ENCODE data around the gene EPHB2. TPM values are rescaled to one million over a fixed set of nuclear protein-coding genes. Genes with fewer than 3 reads are reported as not detected.
A peak's percentile ranks its signal among the peaks of the same experiment; 100 is the strongest.

Gene EPHB2
- total and polyA plus RNA-seq, 2 of the 13 experiments (the other 11 are each of a cell fraction or from before 2014, with no cell fraction given) = 0.03 to 0.11 TPM

GRCh38 chr1:22959545-22960360, 249.1 kb downstream of the EPHB2 start (continued):
- no peak for TF ChIP-seq HDAC6 (IDR thresholded peaks at IDR 0.05; ENCODE audit: low read depth, low read length)
- no peak for TF ChIP-seq CENPBD1 (CRISPR knock-in tag; IDR thresholded peaks at IDR 0.05; ENCODE audit: borderline replicate concordance, low read depth)
- no peak for TF ChIP-seq CSRNP2 (CRISPR knock-in tag; conservative IDR thresholded peaks at IDR 0.05; ENCODE audit: low read depth)
- no peak for TF ChIP-seq NONO (IDR thresholded peaks at IDR 0.05)
- TF ChIP-seq NONO (CRISPR knock-in tag; conservative IDR thresholded peaks at IDR 0.05) = no peak
- TF ChIP-seq HNF4G (IDR thresholded peaks at IDR 0.05; ENCODE audit: borderline replicate concordance, low read depth, low read length) = peak; percentile 70
- TF ChIP-seq HNF4G (CRISPR knock-in tag; IDR thresholded peaks at IDR 0.05; ENCODE audit: borderline replicate concordance, low read depth) = no peak
- no peak for TF ChIP-seq CERS6 (CRISPR knock-in tag; IDR thresholded peaks at IDR 0.05)
- no peak for TF ChIP-seq SNAPC2 (CRISPR knock-in tag; IDR thresholded peaks at IDR 0.05)
- TF ChIP-seq, protein P1, sequence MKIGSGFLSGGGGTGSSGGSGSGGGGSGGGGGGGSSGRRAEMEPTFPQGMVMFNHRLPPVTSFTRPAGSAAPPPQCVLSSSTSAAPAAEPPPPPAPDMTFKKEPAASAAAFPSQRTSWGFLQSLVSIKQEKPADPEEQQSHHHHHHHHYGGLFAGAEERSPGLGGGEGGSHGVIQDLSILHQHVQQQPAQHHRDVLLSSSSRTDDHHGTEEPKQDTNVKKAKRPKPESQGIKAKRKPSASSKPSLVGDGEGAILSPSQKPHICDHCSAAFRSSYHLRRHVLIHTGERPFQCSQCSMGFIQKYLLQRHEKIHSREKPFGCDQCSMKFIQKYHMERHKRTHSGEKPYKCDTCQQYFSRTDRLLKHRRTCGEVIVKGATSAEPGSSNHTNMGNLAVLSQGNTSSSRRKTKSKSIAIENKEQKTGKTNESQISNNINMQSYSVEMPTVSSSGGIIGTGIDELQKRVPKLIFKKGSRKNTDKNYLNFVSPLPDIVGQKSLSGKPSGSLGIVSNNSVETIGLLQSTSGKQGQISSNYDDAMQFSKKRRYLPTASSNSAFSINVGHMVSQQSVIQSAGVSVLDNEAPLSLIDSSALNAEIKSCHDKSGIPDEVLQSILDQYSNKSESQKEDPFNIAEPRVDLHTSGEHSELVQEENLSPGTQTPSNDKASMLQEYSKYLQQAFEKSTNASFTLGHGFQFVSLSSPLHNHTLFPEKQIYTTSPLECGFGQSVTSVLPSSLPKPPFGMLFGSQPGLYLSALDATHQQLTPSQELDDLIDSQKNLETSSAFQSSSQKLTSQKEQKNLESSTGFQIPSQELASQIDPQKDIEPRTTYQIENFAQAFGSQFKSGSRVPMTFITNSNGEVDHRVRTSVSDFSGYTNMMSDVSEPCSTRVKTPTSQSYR (CRISPR knock-in tag; IDR thresholded peaks at IDR 0.05; ENCODE audit: borderline replicate concordance) = 0 out of 2 replicates have a peak, but pooled peaks have one; percentile 31
- TF ChIP-seq MXI1 (IDR thresholded peaks at IDR 0.05; ENCODE audit: borderline replicate concordance, low read depth, low read length) = no peak
- no peak for TF ChIP-seq ZNF547 (CRISPR knock-in tag; IDR thresholded peaks at IDR 0.05)
- TF ChIP-seq HNF4A (CRISPR knock-in tag; IDR thresholded peaks at IDR 0.05) = peak; percentile 49
- 0 out of 2 replicates have a peak, but pooled peaks have one; percentile 25 for TF ChIP-seq NR2C2 (CRISPR knock-in tag; IDR thresholded peaks at IDR 0.05; ENCODE audit: borderline replicate concordance)
- no peak for TF ChIP-seq SALL1 (CRISPR knock-in tag; IDR thresholded peaks at IDR 0.05)
- TF ChIP-seq, protein P2, sequence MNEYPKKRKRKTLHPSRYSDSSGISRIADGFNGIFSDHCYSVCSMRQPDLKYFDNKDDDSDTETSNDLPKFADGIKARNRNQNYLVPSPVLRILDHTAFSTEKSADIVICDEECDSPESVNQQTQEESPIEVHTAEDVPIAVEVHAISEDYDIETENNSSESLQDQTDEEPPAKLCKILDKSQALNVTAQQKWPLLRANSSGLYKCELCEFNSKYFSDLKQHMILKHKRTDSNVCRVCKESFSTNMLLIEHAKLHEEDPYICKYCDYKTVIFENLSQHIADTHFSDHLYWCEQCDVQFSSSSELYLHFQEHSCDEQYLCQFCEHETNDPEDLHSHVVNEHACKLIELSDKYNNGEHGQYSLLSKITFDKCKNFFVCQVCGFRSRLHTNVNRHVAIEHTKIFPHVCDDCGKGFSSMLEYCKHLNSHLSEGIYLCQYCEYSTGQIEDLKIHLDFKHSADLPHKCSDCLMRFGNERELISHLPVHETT (CRISPR knock-in tag; conservative IDR thresholded peaks at IDR 0.05) = no peak
- TF ChIP-seq TERF1 (CRISPR knock-in tag; IDR thresholded peaks at IDR 0.05) = no peak

Measured in HepG2 (cell line).